Stomach (tissue), 4 donors: ENCODE measurements around the gene PLCL2.

Experiments
- POLR2A ChIP-seq, 4 donors: fragments of 450-650 bp; IDR thresholded peaks; one replicate each; pipeline ENCODE4 v1.6.1; 2016; ENCODE audit warnings: antibody characterized with exemption in 4 of 4, control low read depth in 2 of 4, mild to moderate bottlenecking in 1 of 4, moderate library complexity in 1 of 4
- TF ChIP-seq, protein P1 (sequence below), 7 experiments: fragments of 450-650 bp in 4 of 7; fragments of 200-600 bp in 3 of 7; sonication (generic) in 3 of 7; IDR thresholded peaks; one replicate each; pipeline ENCODE4 v1.5.1; 2016 to 2019; ENCODE audit warnings: antibody characterized with exemption in 7 of 7, control low read depth in 2 of 7, mild to moderate bottlenecking in 1 of 7

- TF ChIP-seq, protein P1, sequence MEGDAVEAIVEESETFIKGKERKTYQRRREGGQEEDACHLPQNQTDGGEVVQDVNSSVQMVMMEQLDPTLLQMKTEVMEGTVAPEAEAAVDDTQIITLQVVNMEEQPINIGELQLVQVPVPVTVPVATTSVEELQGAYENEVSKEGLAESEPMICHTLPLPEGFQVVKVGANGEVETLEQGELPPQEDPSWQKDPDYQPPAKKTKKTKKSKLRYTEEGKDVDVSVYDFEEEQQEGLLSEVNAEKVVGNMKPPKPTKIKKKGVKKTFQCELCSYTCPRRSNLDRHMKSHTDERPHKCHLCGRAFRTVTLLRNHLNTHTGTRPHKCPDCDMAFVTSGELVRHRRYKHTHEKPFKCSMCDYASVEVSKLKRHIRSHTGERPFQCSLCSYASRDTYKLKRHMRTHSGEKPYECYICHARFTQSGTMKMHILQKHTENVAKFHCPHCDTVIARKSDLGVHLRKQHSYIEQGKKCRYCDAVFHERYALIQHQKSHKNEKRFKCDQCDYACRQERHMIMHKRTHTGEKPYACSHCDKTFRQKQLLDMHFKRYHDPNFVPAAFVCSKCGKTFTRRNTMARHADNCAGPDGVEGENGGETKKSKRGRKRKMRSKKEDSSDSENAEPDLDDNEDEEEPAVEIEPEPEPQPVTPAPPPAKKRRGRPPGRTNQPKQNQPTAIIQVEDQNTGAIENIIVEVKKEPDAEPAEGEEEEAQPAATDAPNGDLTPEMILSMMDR (IDR thresholded peaks at IDR 0.05), result no peak
- no peak for TF ChIP-seq POLR2A (IDR thresholded peaks at IDR 0.05)
Measured at GRCh38 chr3:17047894-17048293, 163.1 kb downstream of the PLCL2 start.
